NCI-H446 treated with DMSO at 0.1 percent for 48 hours (cell line): ENCODE measurements around the gene MADCAM1.

ENCODE experiments used
- DNase-seq: peaks from one replicate; lab custom pipeline; 2025; lab: John Stamatoyannopoulos, UW

The MADCAM1 gene

DNA sequence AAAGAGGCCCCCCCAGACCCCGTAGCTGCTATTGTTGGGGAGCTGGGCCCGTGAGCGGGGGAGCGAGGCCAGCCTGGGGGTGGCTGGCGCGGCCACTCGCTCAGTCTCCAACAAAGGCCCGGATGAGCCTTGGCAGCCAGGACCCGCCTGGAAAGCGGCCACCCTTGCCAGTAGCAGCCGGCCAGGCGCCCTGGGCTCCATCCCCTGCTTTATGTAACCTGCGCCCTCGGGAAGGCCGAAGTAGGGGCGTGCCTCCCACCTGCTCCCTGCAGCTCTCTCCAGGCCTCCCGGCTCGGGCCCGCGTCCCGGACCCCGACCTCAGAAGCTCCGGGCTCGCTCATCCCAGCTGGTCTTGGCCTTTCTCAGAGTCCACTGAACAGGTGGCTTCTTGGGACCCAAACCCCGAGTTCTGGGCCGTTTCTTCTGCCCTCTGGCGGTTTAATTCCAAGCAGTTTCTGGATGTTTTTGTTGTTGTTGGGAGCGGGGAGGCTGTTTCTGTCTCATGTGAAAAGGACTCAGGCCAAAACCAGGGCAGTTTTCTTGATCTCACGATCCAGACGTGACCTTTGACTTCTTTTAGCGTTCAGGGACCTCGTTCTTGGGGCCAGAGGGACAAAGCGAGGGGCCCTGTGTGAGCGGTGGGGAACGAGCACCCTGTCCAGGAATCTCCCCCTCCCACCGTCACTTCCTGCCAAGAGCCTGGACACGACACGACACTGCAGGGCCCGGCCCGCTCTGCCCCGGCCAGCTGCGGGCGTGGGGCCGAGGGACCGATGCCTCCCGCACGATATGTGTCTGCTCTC is 36.5 kb downstream of the MADCAM1 start:
- DNase-seq, result peak; percentile 50

DNA sequence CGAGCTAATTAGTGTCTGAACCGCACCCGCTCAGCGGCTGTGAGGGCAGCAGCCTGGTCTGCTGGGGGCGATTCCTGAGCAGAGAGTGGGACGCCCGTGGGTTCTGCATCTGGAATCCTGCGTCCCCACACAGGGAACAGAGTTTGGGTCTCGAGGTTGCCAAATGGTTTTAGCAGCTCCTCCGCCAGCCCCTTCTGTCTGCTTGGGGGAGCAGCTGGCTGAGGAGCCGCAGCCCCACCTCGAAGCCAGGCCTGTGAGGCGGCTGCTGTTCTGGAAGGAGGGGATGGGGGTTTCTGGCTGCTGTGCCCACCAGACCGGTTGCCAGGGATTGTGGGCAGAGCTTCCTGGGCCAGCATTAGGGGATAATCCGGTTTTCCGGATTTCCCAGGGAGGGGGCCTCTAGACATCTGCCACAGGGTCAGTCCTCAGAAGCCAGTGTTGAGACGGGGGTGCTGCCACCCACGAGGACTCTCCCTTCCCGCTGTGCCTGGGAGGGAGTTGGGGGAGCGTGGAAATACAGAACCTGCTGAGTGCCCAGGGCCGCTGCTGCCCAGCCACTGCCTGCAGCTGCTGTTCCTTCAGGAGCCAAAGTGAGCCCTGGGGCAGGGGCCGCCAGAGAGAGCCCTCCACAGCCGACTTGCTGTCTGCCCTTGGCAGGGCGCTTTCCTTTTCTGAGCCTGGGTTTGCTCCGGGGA is 37.2 kb downstream of the MADCAM1 start:
- no peak for DNase-seq

DNA sequence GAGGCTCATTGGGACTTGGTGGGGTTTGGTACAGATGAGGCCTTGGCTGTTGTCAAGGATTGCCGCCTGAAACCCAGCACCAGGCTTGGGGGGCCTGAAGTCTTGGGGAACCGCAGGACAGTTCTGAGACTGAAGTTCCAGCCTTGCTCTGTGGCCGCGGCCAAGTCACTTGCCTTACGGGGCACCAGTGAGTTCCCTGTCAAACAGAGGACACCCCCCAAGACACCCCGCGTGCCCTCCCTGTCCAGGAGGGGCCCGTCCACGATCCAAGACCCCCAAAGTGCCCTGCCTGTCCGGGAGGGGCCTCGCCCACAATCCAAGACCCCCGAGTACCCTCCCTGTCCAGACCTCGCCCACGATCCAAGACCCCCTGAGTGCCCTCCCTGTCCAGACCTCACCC is 37.8 kb downstream of the MADCAM1 start:
- DNase-seq, result no peak

DNA sequence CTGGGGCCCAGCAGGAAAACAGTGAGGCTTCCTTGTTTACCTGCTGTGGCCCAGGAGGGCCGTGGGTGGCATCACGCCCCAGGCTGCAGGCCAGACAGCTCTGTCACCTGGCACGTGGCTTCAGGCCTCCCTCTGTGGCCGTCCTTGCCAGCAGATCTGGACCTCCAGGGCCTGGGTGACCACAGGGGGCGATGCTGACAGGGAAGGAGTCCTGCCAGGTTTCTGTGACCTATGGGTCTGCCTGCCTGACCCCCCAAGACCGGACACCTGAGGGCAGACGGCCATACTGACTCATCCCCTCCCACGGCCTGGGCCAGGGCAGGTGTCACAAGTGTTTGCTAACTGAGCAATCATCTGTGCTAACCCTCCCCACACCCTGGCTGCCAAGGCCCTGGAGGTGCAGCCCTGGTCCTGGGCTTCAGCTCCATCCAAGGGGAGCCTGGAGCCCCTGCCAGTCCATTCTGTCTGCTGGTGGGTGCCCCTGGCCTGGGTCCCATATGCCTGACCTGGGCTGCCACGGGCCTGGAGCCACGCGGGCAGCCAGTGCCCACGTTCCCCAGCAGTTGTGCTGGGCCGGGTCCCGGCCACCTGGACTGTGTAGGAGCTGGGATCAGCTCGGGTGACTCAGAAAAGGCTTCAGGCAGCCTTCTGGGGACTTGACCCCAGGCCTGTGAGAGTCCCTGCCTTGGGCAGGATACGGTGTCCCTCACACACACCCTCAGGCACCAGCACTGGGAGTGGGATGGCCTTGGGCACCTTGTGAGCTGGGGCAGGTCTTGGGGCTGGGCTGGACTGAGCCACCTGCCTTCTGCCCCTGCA is 38.9 kb downstream of the MADCAM1 start:
- no peak for DNase-seq

DNA sequence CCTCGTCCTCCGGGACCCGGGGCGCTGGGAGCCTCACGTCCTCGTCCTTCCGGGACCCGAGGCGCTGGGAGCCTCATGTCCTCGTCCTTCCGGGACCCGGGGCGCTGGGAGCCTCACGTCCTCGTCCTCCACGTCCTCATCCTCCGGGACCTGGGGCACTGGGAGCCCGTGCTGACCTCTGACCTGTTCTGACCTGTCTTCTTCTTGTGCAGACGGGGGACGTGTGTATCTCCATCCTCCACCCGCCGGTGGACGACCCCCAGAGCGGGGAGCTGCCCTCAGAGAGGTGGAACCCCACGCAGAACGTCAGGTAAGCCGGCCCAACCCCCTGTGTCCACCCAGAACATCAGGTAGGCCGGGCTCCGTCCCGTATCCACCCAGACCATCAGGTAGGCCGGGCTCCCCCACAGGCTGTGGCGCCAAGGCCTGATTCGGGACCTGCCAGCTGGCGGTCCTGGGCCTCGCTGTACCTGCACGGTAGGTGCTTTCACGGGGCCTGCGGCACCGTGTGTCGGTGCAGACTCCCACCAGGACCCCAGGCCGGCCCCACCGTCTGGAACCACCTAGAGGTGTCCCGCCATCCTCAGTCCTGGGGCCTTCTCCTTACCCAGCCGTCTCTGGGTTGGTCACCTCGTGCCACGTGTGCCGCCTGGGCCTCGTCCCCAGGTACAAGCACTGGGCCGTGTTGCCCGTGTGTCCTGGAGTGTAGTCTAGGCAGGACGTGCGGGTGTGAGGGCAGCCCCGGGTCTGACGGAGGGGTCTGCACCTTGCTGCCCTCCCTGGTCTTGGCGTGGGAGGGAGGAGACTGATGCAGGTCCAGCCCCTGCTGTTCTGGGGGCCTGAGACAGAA is 40.0 kb downstream of the MADCAM1 start:
- no peak for DNase-seq

DNA sequence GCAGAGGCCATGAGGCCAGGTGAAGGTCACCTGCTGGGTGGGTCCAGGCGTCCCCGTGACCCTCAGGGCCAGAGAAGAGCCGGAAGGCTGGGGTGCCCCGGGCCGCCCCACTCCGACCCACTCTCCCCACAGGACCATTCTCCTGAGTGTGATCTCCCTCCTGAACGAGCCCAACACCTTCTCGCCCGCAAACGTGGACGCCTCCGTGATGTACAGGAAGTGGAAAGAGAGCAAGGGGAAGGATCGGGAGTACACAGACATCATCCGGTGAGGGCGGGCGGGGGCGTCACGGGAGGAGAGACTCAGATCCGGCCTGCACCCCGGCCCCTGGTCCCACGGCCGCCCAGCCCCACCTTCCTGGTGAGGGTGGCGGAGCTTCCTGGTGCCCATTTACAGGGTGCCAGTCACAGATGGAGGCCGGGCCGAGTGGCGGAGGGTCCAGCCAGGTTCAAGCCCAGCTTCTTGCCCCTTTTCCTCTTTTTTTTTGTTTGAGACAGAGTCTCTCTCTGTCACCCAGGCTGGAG is 40.7 kb downstream of the MADCAM1 start:
- no peak for DNase-seq

DNA sequence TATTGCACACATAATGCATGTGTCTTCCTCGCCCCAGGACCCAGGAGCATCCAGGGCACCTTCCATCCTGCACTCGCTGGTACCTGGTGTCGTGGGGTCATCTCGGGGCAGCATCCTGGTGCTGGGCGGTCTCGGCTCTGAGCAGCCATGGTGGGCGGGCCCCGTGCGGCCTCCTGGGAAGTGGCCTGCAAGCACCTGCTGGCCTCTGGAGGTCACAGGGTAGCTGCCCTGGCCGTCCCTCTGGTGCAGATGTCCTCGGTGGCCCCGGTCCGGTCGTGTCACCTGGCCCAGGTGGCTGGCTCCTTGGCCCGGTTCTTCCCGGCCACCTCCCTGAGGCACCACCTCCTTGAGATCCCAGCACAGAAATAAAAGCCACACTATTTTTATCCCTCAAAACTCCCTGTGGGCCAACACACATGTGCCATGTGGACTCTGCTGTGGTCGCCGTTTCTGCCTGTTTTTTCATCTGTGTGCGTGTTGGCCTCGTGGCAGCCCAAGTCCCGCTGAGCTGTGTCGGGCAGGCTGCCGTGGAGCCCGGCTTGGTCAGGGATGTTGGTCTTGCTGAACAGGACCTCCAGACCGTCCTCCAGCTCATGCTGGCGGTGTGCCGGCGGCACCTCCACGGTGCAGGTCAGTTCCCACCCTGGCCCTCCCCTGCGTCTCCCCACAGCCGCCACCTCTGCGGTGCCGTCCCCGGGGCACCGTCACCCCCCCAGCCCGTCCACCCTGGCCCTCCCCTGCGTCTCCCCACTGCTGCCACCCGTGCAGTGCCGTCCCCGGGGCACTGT is 42.5 kb downstream of the MADCAM1 start:
- no peak for DNase-seq

DNA sequence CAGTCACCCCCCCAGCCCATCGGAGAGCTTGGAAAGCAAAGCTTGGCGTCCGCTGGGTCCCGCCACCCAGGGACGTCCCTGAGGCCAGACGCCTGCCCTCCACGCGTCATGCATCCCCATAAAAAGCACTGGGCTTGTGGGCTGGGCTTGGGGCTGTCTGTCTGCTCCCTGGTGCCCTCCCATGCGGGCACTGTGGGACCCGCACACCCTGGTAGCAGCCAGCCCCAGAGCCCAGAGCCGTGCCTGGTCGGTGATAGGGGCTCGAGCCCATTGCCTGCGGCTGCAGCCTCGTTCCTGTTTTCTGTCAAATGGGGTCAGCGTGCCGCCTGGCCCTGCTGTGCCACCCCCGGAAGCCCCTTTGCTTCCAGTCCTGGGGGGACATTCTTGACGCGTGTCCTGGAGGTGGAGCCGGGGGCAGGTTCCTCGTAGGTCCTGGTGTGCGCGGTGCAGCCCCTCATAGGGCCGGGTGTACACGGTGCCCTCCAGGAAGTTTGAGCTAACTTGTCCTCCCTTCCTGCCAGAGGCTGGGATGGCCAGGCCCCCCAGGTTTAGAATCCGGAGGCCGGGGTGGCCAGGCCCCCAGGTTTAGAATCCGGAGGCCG is 43.2 kb downstream of the MADCAM1 start:
- no peak for DNase-seq

DNA sequence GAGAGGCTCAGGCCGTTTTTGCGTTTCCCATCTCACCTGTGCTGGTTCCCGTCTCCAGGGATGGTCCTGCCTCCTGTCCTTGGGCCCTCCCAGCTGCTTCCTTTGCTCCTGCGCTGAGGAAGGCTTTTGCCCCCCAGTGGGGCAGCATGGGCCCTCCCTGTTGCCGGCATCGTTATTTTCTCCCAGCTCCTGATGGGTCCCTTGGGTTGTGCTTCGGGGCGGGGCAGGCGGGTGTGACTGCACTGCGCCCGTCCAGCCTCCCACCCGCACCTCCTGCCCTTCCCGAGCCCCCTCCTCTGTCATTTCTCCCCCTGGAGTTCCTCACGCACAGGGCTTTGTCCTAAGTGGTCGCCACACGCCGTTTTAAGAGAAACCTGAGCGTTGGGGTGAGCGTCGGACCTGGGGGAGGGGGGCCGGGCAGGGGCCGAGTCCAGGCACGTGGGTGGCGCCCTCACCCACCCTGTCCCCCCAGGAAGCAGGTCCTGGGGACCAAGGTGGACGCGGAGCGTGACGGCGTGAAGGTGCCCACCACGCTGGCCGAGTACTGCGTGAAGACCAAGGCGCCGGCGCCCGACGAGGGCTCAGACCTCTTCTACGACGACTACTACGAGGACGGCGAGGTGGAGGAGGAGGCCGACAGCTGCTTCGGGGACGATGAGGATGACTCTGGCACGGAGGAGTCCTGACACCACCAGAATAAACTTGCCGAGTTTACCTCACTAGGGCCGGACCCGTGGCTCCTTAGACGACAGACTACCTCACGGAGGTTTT is 44.8 kb downstream of the MADCAM1 start:
- no peak for DNase-seq

DNA sequence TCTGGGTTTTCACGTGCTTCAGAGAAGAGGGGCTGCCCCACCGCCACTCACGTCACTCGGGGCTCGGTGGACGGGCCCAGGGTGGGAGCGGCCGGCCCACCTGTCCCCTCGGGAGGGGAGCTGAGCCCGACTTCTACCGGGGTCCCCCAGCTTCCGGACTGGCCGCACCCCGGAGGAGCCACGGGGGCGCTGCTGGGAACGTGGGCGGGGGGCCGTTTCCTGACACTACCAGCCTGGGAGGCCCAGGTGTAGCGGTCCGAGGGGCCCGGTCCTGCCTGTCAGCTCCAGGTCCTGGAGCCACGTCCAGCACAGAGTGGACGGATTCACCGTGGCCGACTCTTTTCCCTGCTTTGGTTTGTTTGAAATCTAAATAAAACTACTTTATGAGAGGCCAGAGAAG is 45.4 kb downstream of the MADCAM1 start:
- no peak for DNase-seq

DNA sequence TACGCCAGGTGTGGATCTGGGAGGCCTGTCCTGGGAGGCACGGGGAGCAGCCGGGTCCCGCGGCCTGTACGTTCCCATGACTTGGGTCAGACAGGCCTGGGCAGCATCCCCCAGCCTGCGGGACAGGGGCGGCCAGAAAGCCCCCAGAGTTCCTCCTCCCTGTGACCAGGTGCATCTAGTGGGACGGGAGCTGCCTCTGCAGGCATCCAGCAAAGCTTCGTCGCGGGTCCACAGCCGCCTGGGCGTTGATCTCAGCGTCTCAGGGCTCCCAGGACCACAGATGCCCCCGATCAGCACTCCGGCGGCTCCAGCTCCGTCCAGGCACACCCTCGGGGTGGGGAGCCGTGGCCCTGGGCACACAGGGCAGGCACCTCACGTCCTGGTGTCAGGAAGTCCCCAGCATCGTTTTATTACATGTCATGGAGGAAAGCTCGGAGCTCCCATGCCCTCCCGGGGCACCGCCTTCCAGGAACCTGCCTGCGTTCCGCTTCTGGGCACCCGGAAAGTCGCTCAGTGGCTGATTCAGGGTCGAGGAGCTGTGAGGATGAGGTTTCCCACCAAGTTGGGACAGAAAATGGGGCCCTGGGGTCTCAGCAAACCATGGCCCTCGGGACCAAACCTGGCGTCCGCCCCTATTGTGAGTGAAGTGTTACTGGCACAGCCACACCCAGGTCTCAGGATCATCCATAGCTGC is 46.0 kb downstream of the MADCAM1 start:
- DNase-seq, result no peak

DNA sequence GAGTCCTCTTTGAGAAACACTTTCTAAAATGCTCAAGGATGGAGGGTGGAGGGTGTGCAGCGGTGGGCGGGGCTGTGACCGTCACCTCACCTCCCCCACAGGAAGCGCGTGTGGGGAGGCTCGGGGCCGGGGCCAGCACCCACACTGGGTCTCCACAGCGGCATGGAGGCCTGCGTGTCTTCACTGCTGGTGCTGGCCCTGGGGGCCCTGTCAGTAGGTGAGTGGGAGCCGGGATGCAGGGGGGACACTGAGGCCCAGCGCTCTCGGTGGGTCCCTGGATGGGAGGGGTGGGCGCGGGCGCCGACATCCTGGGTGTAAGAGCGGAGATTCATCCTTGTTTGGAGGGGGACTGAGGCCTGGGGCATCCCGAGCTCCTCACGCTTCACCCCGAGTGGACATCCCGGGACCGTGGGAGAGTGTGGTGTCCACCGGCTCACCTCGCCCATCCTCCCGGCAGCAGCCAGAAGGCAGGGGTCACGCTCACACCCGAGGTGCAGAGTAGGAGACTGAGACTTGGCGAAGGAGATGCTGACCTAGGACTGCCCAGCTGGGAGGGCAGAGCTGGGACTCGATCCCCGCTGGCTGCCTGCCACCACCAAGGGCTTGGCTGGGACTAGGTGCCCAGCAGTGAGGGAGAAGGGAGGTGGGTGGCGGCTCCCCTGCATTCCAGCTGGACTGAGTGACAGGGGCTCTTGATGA is 47.8 kb downstream of the MADCAM1 start, which contains the start of gene GZMM:
Gene GZMM, plus strand, starts transcription at position 144 of the 699 bp plus-strand sequence. Its CDS starts 19 bp downstream, at position 163.
- no peak for DNase-seq

DNA sequence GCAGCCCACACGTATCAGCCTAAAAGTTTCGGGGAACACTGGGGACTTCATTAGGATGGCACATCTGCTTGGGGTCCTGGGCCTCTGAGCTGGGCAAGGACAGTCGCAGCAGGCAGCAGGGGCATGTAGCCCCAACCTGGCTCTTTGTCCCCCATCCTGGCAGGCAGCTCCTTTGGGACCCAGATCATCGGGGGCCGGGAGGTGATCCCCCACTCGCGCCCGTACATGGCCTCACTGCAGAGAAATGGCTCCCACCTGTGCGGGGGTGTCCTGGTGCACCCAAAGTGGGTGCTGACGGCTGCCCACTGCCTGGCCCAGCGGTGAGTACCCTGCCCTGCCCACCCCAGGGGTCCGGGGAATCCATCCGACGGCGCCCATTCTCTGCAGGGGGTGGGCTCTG is 50.8 kb downstream of the MADCAM1 start:
- no peak for DNase-seq

DNA sequence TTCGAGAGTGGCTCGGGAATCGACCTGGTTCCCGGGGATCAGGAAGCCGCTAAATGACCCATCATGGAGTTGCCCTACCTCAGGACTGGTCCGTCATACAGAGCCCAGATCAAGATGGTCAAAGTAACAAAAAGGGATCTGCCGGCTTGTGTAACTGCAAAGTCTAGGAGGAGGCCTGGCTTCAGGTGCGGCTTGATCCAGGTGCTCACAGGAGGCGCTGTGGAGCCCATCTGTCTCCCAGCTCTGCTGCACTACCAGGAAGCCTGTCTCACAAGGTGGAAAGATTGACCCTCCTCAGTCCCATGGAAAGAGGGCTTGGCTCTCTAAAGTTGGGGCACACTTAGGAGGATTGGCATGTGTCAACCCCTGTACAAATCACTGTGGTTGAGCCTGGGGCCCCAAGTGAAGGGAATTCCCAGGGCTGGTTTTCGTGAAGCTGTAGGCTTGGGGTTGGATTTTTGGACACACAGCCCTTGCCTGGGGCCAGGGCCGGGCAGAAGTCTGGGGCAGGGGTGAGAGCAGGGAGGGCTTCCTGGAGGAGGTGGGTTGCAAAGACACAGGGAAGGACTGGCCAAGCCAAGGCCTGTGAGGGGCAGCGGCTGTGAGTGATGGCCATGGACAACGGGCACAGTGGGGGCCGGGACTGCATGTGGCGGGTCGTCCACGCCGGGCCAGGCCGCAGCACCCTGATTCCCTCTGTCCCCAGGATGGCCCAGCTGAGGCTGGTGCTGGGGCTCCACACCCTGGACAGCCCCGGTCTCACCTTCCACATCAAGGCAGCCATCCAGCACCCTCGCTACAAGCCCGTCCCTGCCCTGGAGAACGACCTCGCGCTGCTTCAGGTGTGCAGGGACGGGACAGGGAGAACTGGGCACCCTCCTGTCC is 51.8 kb downstream of the MADCAM1 start:
- DNase-seq, result no peak

DNA sequence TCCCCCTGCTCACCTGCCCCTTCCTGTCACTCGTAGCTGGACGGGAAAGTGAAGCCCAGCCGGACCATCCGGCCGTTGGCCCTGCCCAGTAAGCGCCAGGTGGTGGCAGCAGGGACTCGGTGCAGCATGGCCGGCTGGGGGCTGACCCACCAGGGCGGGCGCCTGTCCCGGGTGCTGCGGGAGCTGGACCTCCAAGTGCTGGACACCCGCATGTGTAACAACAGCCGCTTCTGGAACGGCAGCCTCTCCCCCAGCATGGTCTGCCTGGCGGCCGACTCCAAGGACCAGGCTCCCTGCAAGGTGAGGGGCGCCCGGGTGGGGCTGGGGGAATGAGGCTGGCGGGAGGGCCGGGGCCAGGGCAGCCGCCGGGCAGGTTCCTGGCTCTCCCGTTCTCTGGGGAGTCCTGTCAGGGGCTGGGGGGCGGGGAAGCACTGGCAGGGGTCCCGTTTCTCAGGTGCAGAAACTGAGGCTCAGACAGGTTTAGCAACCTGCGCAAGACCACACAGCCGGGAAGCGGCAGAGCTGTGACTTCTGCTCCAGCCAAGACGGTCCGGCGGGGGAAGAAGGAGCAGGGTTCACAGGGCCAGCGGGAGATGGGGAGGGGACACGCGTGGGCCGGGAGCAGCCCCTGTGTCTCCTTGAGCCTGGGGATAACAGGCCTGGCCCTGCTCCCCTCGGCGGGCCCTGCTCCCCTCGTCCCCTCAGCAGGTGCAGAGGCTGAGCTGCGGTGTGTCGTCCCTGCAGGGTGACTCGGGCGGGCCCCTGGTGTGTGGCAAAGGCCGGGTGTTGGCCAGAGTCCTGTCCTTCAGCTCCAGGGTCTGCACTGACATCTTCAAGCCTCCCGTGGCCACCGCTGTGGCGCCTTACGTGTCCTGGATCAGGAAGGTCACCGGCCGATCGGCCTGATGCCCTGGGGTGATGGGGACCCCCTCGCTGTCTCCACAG is 52.9 kb downstream of the MADCAM1 start:
- DNase-seq, result no peak

DNA sequence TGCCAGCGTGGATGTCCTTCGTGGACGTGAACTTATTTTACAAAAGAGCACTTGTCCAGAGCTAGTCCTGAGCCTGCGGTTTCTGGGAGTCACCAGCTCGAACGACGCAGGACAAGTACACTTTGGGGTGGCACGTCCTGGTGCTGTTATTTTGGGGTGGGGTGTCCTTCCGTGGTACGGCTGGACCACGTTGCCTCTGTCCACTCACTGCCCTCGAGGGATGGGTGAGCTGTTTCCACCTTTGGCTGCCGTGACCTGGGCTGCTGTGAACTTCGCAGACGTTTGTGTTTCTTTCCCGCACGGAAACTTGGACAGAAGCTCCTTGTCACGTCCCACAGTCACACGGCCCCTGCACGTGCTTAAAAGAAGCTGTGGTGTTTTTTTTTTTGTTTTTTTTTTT is 58.5 kb downstream of the MADCAM1 start:
- DNase-seq, result no peak
